Measurements from ENCODE around the gene RSPO1. TPM values are rescaled to one million over a fixed set of nuclear protein-coding genes. Genes with fewer than 3 reads are reported as not detected.
"Not testable (repeated sequence)": the region's sequence is repeated elsewhere in the genome, so short reads cannot be mapped to it uniquely, and the experiment has no call there.

The RSPO1 gene, protein sequence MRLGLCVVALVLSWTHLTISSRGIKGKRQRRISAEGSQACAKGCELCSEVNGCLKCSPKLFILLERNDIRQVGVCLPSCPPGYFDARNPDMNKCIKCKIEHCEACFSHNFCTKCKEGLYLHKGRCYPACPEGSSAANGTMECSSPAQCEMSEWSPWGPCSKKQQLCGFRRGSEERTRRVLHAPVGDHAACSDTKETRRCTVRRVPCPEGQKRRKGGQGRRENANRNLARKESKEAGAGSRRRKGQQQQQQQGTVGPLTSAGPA
- 0.18 TPM for total RNA-seq (2021; ENCODE audit: unreplicated experiment)
- not detected for polyA plus RNA-seq (2012; ENCODE audit: insufficient read length)
- percentile 12 among the genes with signal in this experiment for Bru-seq, nascent RNA
- BruChase-seq, experiment 1, labeled RNA remaining after a 2-hour chase, result percentile 14 among the genes with signal in this experiment
- BruChase-seq, experiment 2, labeled RNA remaining after a 6-hour chase, result percentile 17 among the genes with signal in this experiment
- long read RNA-seq, partial matches to known transcripts, result 0 of 1 reads
- long read RNA-seq, other reads (novel, unspliced or antisense), result 1 of 1 reads

DNA sequence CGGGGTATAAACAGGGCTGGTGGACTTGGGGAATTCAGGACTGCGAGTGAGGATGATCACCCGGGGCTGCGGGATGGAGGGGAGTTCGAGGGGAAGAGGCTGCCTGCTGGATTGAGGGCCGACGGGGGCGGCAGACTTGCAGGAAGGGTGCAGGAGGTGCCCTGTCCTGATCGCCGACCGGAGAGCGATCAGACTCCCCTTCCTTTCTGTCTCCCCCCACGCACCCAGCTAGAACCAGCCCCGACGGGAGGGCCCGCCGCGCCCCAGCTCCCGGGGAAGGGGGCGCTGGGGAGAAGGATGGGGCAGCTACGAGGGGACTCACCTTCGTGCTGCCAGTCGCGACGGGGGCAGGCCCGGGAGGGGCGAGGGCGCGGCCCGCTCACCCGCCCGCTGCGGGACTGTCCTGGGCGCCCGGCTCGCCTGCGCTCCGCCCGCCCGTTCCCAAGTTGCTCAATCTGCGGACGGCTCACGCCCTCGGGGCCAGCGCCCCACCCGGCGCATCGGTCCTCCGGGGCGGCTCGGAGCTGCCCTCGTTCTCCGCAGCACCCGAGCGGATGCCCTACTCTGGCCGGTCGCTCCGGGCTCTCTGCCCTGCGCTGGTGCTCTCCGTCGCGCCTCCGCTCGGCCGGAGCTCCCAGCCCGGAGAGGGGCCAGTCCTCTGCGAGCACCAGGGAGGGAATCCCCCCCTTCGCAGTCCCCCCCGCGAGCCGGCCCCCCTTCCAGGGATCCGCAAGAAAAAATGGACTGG, at the start of gene RSPO1:
Gene RSPO1 (minus strand): TSS at position 649 of the 748 bp plus-strand sequence. CDS start 5,231 bp downstream, outside the sequence.
- peak within 1 kb of the TSS; percentile 29 to 39 for H3K4me3 ChIP-seq (ENCODE audit: low read depth in 2 of 2, low read length in 2 of 2)

DNA sequence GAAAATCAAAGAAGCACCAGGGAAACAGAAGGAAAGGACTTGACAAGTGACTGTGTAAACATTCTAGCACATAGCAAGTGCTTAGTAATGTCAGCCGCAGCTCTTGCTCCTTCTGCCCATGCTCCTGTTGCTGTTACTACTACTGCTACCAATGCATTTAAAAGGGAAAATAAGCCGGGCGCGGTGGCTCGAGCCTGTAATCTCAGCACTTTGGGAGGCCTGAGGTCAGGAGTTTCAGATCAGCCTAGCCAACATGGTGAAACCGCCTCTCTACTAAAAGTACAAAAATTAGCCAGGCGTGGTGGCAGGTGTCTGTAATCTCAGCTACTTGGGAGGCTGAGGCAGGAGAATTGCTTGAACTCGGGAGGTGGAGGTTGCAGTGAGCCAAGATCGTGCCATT, 49.5 kb upstream of the RSPO1 start:
- ATAC-seq; H3K4me1 ChIP-seq (ENCODE audit: control insufficient read depth, insufficient read depth, low read length); BruUV-seq (replicated peaks); POLR2A ChIA-PET; intact Hi-C loops (cut with micrococcal nuclease; ENCODE audit: unreplicated experiment); DNase-seq (ENCODE audit: low read depth, low spot score); H3K27me3 ChIP-seq (ENCODE audit: control insufficient read depth, insufficient read depth, low read length); in situ Hi-C loops (cut with HindIII; ENCODE audit: low pct_unique_long_range_greater_than_20kb, low sequenced_read_pairs); H3K4me3 ChIP-seq (ENCODE audit: low read depth in 2 of 2, low read length in 2 of 2); H3K9me3 ChIP-seq (ENCODE audit: control insufficient read depth, insufficient read depth, low read depth, low read length); H3K27ac ChIP-seq (ENCODE audit: low read length): not testable (repeated sequence)
- peaks cover 22% of the 10 kb centered on the region for H3K36me3 ChIP-seq (ENCODE audit: control insufficient read depth, insufficient read depth, low read length)
- CTCF ChIA-PET, result interaction anchor here (1.2 kb wide), 1 partner anchor 122 kb away, joined by 3 read pairs; no protein-coding TSS in a partner anchor

More for the DNA sequence above, at the start of gene RSPO1:
- no peaks in the 10 kb centered on the region; the same call in 1 of the 2 replicates for H3K4me1 ChIP-seq (ENCODE audit: control insufficient read depth, insufficient read depth, low read length)
- no peaks in the 10 kb centered on the region for H3K36me3 ChIP-seq (ENCODE audit: control insufficient read depth, insufficient read depth, low read length)
- in situ Hi-C loops (cut with HindIII; ENCODE audit: low pct_unique_long_range_greater_than_20kb, low sequenced_read_pairs), result no loop called here
- no peak for DNase-seq (ENCODE audit: low read depth, low spot score)
- H3K27ac ChIP-seq (ENCODE audit: low read length), result no peak within 1 kb of the TSS
- BruUV-seq (replicated peaks), result no TSS peak
- ChIA-PET CTCF (interaction anchor here (0.7 to 1.5 kb wide), 2 partner anchors 17 to 31 kb away, joined by 3 to 8 read pairs; no protein-coding TSS in a partner anchor), POLR2A (no interaction called here)
- intact Hi-C loops (cut with micrococcal nuclease; ENCODE audit: unreplicated experiment), result no loop called here
- peak; percentile 77 for ATAC-seq
- H3K27me3 ChIP-seq (ENCODE audit: control insufficient read depth, insufficient read depth, low read length), result peaks cover 40% of the 10 kb centered on the region
- TF ChIP-seq SIN3A (IDR thresholded peaks at IDR 0.05; ENCODE audit: borderline replicate concordance, insufficient read depth, low read depth, low read length), result no peak
- TF ChIP-seq, protein P1, sequence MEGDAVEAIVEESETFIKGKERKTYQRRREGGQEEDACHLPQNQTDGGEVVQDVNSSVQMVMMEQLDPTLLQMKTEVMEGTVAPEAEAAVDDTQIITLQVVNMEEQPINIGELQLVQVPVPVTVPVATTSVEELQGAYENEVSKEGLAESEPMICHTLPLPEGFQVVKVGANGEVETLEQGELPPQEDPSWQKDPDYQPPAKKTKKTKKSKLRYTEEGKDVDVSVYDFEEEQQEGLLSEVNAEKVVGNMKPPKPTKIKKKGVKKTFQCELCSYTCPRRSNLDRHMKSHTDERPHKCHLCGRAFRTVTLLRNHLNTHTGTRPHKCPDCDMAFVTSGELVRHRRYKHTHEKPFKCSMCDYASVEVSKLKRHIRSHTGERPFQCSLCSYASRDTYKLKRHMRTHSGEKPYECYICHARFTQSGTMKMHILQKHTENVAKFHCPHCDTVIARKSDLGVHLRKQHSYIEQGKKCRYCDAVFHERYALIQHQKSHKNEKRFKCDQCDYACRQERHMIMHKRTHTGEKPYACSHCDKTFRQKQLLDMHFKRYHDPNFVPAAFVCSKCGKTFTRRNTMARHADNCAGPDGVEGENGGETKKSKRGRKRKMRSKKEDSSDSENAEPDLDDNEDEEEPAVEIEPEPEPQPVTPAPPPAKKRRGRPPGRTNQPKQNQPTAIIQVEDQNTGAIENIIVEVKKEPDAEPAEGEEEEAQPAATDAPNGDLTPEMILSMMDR (IDR thresholded peaks at IDR 0.05), result no peak
- TF ChIP-seq, protein P2, sequence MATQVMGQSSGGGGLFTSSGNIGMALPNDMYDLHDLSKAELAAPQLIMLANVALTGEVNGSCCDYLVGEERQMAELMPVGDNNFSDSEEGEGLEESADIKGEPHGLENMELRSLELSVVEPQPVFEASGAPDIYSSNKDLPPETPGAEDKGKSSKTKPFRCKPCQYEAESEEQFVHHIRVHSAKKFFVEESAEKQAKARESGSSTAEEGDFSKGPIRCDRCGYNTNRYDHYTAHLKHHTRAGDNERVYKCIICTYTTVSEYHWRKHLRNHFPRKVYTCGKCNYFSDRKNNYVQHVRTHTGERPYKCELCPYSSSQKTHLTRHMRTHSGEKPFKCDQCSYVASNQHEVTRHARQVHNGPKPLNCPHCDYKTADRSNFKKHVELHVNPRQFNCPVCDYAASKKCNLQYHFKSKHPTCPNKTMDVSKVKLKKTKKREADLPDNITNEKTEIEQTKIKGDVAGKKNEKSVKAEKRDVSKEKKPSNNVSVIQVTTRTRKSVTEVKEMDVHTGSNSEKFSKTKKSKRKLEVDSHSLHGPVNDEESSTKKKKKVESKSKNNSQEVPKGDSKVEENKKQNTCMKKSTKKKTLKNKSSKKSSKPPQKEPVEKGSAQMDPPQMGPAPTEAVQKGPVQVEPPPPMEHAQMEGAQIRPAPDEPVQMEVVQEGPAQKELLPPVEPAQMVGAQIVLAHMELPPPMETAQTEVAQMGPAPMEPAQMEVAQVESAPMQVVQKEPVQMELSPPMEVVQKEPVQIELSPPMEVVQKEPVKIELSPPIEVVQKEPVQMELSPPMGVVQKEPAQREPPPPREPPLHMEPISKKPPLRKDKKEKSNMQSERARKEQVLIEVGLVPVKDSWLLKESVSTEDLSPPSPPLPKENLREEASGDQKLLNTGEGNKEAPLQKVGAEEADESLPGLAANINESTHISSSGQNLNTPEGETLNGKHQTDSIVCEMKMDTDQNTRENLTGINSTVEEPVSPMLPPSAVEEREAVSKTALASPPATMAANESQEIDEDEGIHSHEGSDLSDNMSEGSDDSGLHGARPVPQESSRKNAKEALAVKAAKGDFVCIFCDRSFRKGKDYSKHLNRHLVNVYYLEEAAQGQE (IDR thresholded peaks at IDR 0.05; ENCODE audit: insufficient read depth in 1 of 2, low read depth in 2 of 2, low read length in 1 of 2), result no peak
- no peak for TF ChIP-seq TCF7L2 (IDR thresholded peaks at IDR 0.05; ENCODE audit: low read depth, low read length)
- TF ChIP-seq POLR2AphosphoS5 (IDR thresholded peaks at IDR 0.05; ENCODE audit: low read depth, low read length), result no peak
- H3K9me3 ChIP-seq (ENCODE audit: control insufficient read depth, insufficient read depth, low read depth, low read length), result no peaks in the 10 kb centered on the region

All from Panc1 (cell line).